Activated CD4-positive, alpha-beta memory T cell treated with anti-CD3 and anti-CD28 coated beads for 36 hours (primary cell): ENCODE data around the gene PSRC1. TPM values are rescaled to one million over a fixed set of nuclear protein-coding genes. Genes with fewer than 3 reads are reported as not detected.

Source experiments
- CTCF ChIA-PET: fragments of 350-600 bp; sonication (Branson Sonifier 250); formaldehyde crosslinking; loops from one replicate; lab custom pipeline; 2021; ENCODE audit warnings: antibody characterized with exemption, inconsistent platforms; lab: Charles Lee
- POLR2A ChIA-PET: fragments of 350-600 bp; sonication (Branson Sonifier 250); formaldehyde crosslinking; loops from one replicate; lab custom pipeline; 2021; ENCODE audit warnings: antibody characterized with exemption; lab: Charles Lee
- DNase-seq: peaks from one replicate; pipeline ENCODE4 v3.0.0-alpha.2; 2020
- H3K27ac Mint-ChIP-seq: one replicate; pipeline ENCODE4 v1.8.0; 2021; ENCODE audit warnings: mixed read lengths
- H3K27me3 Mint-ChIP-seq: one replicate; pipeline ENCODE4 v1.8.0; 2021; ENCODE audit warnings: mixed read lengths
- H3K36me3 Mint-ChIP-seq: one replicate; pipeline ENCODE4 v1.8.0; 2021; ENCODE audit warnings: mixed read lengths
- H3K4me1 Mint-ChIP-seq: one replicate; pipeline ENCODE4 v1.8.0; 2021; ENCODE audit warnings: low read depth, mixed read lengths
- H3K4me3 Mint-ChIP-seq: one replicate; pipeline ENCODE4 v1.8.0; 2021; ENCODE audit warnings: mild to moderate bottlenecking, mixed read lengths
- H3K9me3 Mint-ChIP-seq: one replicate; pipeline ENCODE4 v1.8.0; 2021; ENCODE audit warnings: mixed read lengths
- intact Hi-C: fragments of 100-400 bp; cut with micrococcal nuclease; formaldehyde crosslinking; loops from one replicate; pipeline ENCODE4 v1.15.1; 2023
- total RNA-seq, 2 experiments: library from RNA; stranded (reverse); gene quantifications; one replicate each; pipeline ENCODE4 v1.2.3, GENCODE V29; 2021

The PSRC1 gene
- total RNA-seq, 2 experiments from 2014 or later: 14.9 to 16.3 TPM

GRCh38 chr1:109277434-109278204, 5.3 kb downstream of the PSRC1 start:
- intact Hi-C loops: loop anchor here (1.0 to 10.0 kb wide), 2 partner anchors 73 to 122 kb away; no protein-coding TSS in a partner anchor
- ChIA-PET POLR2A (interaction anchor here (0.8 kb wide), 1 partner anchor 52 kb away, joined by 3 read pairs; no protein-coding TSS in a partner anchor), CTCF (interaction anchor here (0.6 to 5.4 kb wide), 28 partner anchors 12 to 487 kb away, joined by 3 to 205 read pairs (median 4); partner anchors contain the start of genes CELSR2, GNAI3 and SORT1)
- Mint-ChIP-seq H3K36me3 (no peaks in the 10 kb centered on the region), H3K4me3 (no peak overlapping the region), H3K27me3 (no peaks in the 10 kb centered on the region), H3K9me3 (no peaks in the 10 kb centered on the region), H3K27ac (no peak overlapping the region), H3K4me1 (peaks cover 8% of the 10 kb centered on the region)
- DNase-seq: peak; percentile 83

GRCh38 chr1:109275706-109276345, 7.1 kb downstream of the PSRC1 start:
- Mint-ChIP-seq H3K27ac (no peak overlapping the region), H3K36me3 (no peaks in the 10 kb centered on the region), H3K4me1 (peaks cover 4% of the 10 kb centered on the region), H3K9me3 (no peaks in the 10 kb centered on the region), H3K27me3 (no peaks in the 10 kb centered on the region), H3K4me3 (no peak overlapping the region)
- ChIA-PET CTCF (interaction anchor here (2.3 to 5.4 kb wide), 4 partner anchors 11 to 257 kb away, joined by 10 to 205 read pairs (median 38); partner anchors contain the start of gene SORT1), POLR2A (no interaction called here)
- DNase-seq: no peak
- intact Hi-C loops: loop anchor here (10.0 kb wide), 1 partner anchor 71 kb away; no protein-coding TSS in a partner anchor

- H3K4me3 Mint-ChIP-seq: no peak overlapping the region
- intact Hi-C loops: loop anchor here (10.0 kb wide), 1 partner anchor 70 kb away; no protein-coding TSS in a partner anchor
- no peak for DNase-seq
- peaks cover 4% of the 10 kb centered on the region for H3K4me1 Mint-ChIP-seq
- H3K27ac Mint-ChIP-seq: no peak overlapping the region
- H3K36me3 Mint-ChIP-seq: no peaks in the 10 kb centered on the region
- ChIA-PET CTCF (interaction anchor here (5.4 kb wide), 1 partner anchor 125 kb away, joined by 205 read pairs; the partner anchor contains the start of gene SORT1), POLR2A (no interaction called here)
- no peaks in the 10 kb centered on the region for H3K9me3 Mint-ChIP-seq
- no peaks in the 10 kb centered on the region for H3K27me3 Mint-ChIP-seq
These were observed 8.1 kb downstream of the PSRC1 start for GRCh38 chr1:109274533-109275476.

GRCh38 chr1:109273570-109274288, 9.2 kb downstream of the PSRC1 start:
- ChIA-PET CTCF (interaction anchor here (0.8 kb wide), 1 partner anchor 259 kb away, joined by 4 read pairs; no protein-coding TSS in a partner anchor), POLR2A (no interaction called here)
- Mint-ChIP-seq H3K4me1 (peaks cover 4% of the 10 kb centered on the region), H3K36me3 (no peaks in the 10 kb centered on the region), H3K27ac (no peak overlapping the region), H3K4me3 (no peak overlapping the region), H3K27me3 (no peaks in the 10 kb centered on the region), H3K9me3 (no peaks in the 10 kb centered on the region)
- intact Hi-C loops: loop anchor here (10.0 kb wide), 1 partner anchor 69 kb away; no protein-coding TSS in a partner anchor
- DNase-seq: no peak

GRCh38 chr1:109272831-109273547, 10.0 kb downstream of the PSRC1 start:
- no peak overlapping the region for H3K27ac Mint-ChIP-seq
- peaks cover 4% of the 10 kb centered on the region for H3K4me1 Mint-ChIP-seq
- H3K4me3 Mint-ChIP-seq: no peak overlapping the region
- H3K9me3 Mint-ChIP-seq: no peaks in the 10 kb centered on the region
- H3K36me3 Mint-ChIP-seq: no peaks in the 10 kb centered on the region
- intact Hi-C loops: loop anchor here (10.0 kb wide), 1 partner anchor 68 kb away; no protein-coding TSS in a partner anchor
- no peak for DNase-seq
- no peaks in the 10 kb centered on the region for H3K27me3 Mint-ChIP-seq
- ChIA-PET POLR2A (no interaction called here), CTCF (interaction anchor here (0.8 kb wide), 1 partner anchor 259 kb away, joined by 4 read pairs; no protein-coding TSS in a partner anchor)

GRCh38 chr1:109272021-109272799, 10.7 kb downstream of the PSRC1 start:
- POLR2A ChIA-PET: no interaction called here
- Mint-ChIP-seq H3K9me3 (no peaks in the 10 kb centered on the region), H3K27ac (no peak overlapping the region), H3K4me3 (no peak overlapping the region), H3K36me3 (no peaks in the 10 kb centered on the region), H3K4me1 (peaks cover 2% of the 10 kb centered on the region), H3K27me3 (no peaks in the 10 kb centered on the region)
- CTCF ChIA-PET: interaction anchor here (0.6 kb wide), 1 partner anchor 40 kb away, joined by 3 read pairs; no protein-coding TSS in a partner anchor
- intact Hi-C loops: loop anchor here (10.0 kb wide), 1 partner anchor 67 kb away; no protein-coding TSS in a partner anchor
- no peak for DNase-seq

GRCh38 chr1:109271458-109271857, 11.5 kb downstream of the PSRC1 start:
- Mint-ChIP-seq H3K4me1 (no peaks in the 10 kb centered on the region), H3K27me3 (no peaks in the 10 kb centered on the region), H3K27ac (no peak overlapping the region), H3K36me3 (no peaks in the 10 kb centered on the region), H3K4me3 (no peak overlapping the region), H3K9me3 (no peaks in the 10 kb centered on the region)
- ChIA-PET POLR2A (no interaction called here), CTCF (no interaction called here)
- intact Hi-C loops: loop anchor here (10.0 kb wide), 1 partner anchor 67 kb away; no protein-coding TSS in a partner anchor
- DNase-seq: no peak

GRCh38 chr1:109270623-109271317, 12.2 kb downstream of the PSRC1 start:
- H3K27ac Mint-ChIP-seq: no peak overlapping the region
- H3K36me3 Mint-ChIP-seq: no peaks in the 10 kb centered on the region
- no peak for DNase-seq
- intact Hi-C loops: loop anchor here (10.0 kb wide), 1 partner anchor 66 kb away; no protein-coding TSS in a partner anchor
- no peak overlapping the region for H3K4me3 Mint-ChIP-seq
- ChIA-PET CTCF (no interaction called here), POLR2A (no interaction called here)
- H3K4me1 Mint-ChIP-seq: no peaks in the 10 kb centered on the region
- H3K27me3 Mint-ChIP-seq: no peaks in the 10 kb centered on the region
- no peaks in the 10 kb centered on the region for H3K9me3 Mint-ChIP-seq

GRCh38 chr1:109269981-109270622, 12.8 kb downstream of the PSRC1 start:
- intact Hi-C loops: loop anchor here (10.0 kb wide), 1 partner anchor 65 kb away; no protein-coding TSS in a partner anchor
- ChIA-PET CTCF (no interaction called here), POLR2A (no interaction called here)
- Mint-ChIP-seq H3K27ac (no peak overlapping the region), H3K27me3 (no peaks in the 10 kb centered on the region), H3K4me1 (no peaks in the 10 kb centered on the region), H3K36me3 (no peaks in the 10 kb centered on the region), H3K4me3 (no peak overlapping the region), H3K9me3 (no peaks in the 10 kb centered on the region)
- no peak for DNase-seq
